Kasumi-1 (cell line): Measurements from ENCODE around the gene RANGRF.

Source experiments
- DNase-seq, 2 experiments: peaks; one replicate each; lab custom pipeline; 2025; lab: John Stamatoyannopoulos, UW

Gene RANGRF

GRCh38 chr17:8274816-8275215, 13.7 kb upstream of the RANGRF start:
- no peak for DNase-seq

- DNase-seq = no peak
These were observed 12.8 kb upstream of the RANGRF start for GRCh38 chr17:8275421-8276290.

- DNase-seq = no peak
These were observed 11.2 kb upstream of the RANGRF start for GRCh38 chr17:8277317-8277716.

GRCh38 chr17:8282345-8282744, 6.1 kb upstream of the RANGRF start:
- DNase-seq = no peak

- DNase-seq = no peak
These were observed 5.1 kb upstream of the RANGRF start for GRCh38 chr17:8283356-8283755.

- DNase-seq = no peak
These were observed 4.3 kb upstream of the RANGRF start for GRCh38 chr17:8284126-8284525.

- peak; percentile 11 to 43 for DNase-seq
These were observed 2.9 kb upstream of the RANGRF start for GRCh38 chr17:8285270-8286181.

GRCh38 chr17:8287651-8288335, 677 bp upstream of the RANGRF start:
- DNase-seq = no peak

- no peak for DNase-seq
These were observed 580 bp downstream of the RANGRF start for GRCh38 chr17:8289103-8289397.

- no peak for DNase-seq
These were observed 1.6 kb downstream of the RANGRF start for GRCh38 chr17:8290043-8290442.

- DNase-seq = no peak
These were observed 4.3 kb downstream of the RANGRF start for GRCh38 chr17:8292639-8293395.

GRCh38 chr17:8294361-8294760, 5.9 kb downstream of the RANGRF start:
- DNase-seq = no peak

GRCh38 chr17:8294814-8295316, 6.4 kb downstream of the RANGRF start:
- no peak for DNase-seq

GRCh38 chr17:8300226-8300625, 11.8 kb downstream of the RANGRF start:
- DNase-seq = no peak

GRCh38 chr17:8300627-8301242, 12.3 kb downstream of the RANGRF start:
- peak; percentile 47 to 51 for DNase-seq

- no peak for DNase-seq
These were observed 22.2 kb downstream of the RANGRF start for GRCh38 chr17:8310601-8311123.

GRCh38 chr17:8311131-8311790, 22.8 kb downstream of the RANGRF start:
- DNase-seq = no peak

GRCh38 chr17:8312251-8312650, 23.8 kb downstream of the RANGRF start:
- no peak for DNase-seq

- no peak for DNase-seq
These were observed 24.5 kb downstream of the RANGRF start for GRCh38 chr17:8312726-8313600.
